Motor neuron (in vitro differentiated cells): Measurements from ENCODE around the gene BFSP2. TPM values are rescaled to one million over a fixed set of nuclear protein-coding genes. Genes with fewer than 3 reads are reported as not detected.
A peak's percentile ranks its signal among the peaks of the same experiment; 100 is the strongest.

Experiments used
- ATAC-seq, 8 experiments: fragments of 200-7000 bp; cut with Tn5 transposase; replicated peaks in 6 of 8; 2 replicates each; pipeline ENCODE4 v1.8.0; 2021; ENCODE audit warnings: mild to moderate bottlenecking in 8 of 8, moderate library complexity in 8 of 8
- H3K27ac ChIP-seq, 2 donors: fragments of 250-450 bp; sonication (Bioruptor Pico); 2 replicates each; pipeline ENCODE4 v1.9.0; 2021; ENCODE audit warnings: antibody characterized with exemption in 2 of 2, mild to moderate bottlenecking in 2 of 2, moderate library complexity in 1 of 2
- H3K4me1 ChIP-seq, 2 donors: fragments of 250-450 bp; sonication (Bioruptor Pico); replicated peaks in 1 of 2; 2 replicates each; pipeline ENCODE4 v1.6.1; 2021; ENCODE audit warnings: antibody characterized with exemption in 2 of 2, mild to moderate bottlenecking in 2 of 2, moderate library complexity in 1 of 2
- H3K4me3 ChIP-seq, 5 donors: fragments of 250-450 bp; sonication (Bioruptor Pico); 2 replicates each; pipeline ENCODE4 v1.9.0; 2021; ENCODE audit warnings: antibody characterized with exemption in 5 of 5, mild to moderate bottlenecking in 5 of 5, moderate library complexity in 4 of 5
- WGBS, 10 experiments: fragments of 450-650 bp; shearing (Covaris generic); methylation state at CpG; one replicate each; pipeline ENCODE4 v1.0.0; 2022; 5-methylcytosine and 5-hydroxymethylcytosine counted together
- in situ Hi-C, 9 experiments: fragments of 400-800 bp; cut with MboI; loops; one replicate each; pipeline ENCODE4 v1.15.0; 2021; ENCODE audit warnings: low sequenced_read_pairs in 9 of 9, low pct_unique_long_range_greater_than_20kb in 2 of 9; ENCODE audit not compliant: unreplicated experiment in 9 of 9
- total RNA-seq, 8 experiments: library from RNA; unstranded; fragments of 300-600 nt; gene quantifications; 2 replicates each; pipeline versions ENCODE4 v1.2.3 to v1.2.4, GENCODE V29; 2022

The BFSP2 gene
- total RNA-seq, 8 experiments from 2014 or later, result 0.38 to 0.62 TPM; not detected in 6

DNA sequence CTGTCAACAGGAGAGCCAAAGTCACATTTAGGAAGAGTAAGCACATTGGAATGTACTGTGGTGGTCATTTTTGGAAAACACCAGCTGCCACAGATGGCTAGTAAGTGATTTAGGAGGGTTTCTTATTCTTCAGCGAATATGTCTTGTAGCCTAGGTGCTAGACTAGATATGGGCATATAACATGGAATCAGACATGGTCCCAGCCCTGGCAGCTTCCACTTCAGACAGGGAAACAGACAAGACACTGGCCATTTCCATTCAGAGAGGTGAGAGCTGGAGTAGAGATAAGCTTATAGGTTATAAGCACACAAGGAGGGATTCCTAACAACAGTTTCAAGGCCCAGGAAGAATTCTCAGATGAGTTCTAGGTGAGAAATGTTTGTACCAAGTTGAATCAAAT, 28.2 kb upstream of the BFSP2 start:
- 90 to 100% (median 100%) methylated on average over 1 of the region's 1 CpG; no CpG with 5 or more reads in 4 of the 10 experiments for WGBS, 10 experiments

DNA sequence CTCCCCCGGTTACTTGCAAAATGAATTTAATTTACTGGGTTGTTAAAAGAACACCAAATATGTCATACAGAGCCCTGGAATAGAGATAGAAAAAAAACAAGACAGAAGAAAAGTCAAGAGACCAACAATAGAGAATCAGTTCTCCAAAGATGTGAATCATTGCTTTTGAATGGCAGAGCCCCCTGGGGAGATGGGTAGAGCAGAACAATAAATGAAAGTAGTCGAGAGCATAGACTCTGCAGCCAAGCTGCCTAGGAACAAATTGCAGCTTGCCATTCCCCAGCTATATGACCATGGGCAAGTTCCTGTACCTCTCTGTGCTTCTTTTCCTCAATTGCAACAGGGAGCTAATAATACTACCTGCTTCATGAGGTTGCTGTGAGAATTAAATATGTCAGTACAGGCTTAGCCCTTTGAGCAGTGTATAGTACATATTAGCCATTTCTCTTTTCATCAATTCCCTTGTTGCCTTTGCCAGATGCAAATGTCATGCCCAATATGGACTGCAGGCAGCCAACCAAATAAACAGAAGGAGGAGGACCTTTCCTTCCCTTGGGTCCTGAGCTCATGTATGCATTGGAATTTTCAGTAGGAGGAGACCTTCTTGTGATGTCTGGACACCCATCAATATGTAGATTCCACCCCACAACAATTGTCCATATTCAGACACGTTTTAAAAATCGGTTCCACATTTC, 25.0 kb upstream of the BFSP2 start:
- Histone ChIP-seq H3K4me3 (no peak overlapping the region), H3K4me1 (peaks cover 19 to 29% of the 10 kb centered on the region in 2 donors), H3K27ac (no peak overlapping the region)
- ATAC-seq, result peak; percentile 63 to 90 (median 72)
- 0 to 67% (median 25%) methylated on average over 1 to 4 of the region's 4 CpGs for WGBS, 10 experiments
- in situ Hi-C loops, result loop anchor here in 8 of 9 experiments (25.0 kb wide), 3 partner anchors 338 to 638 kb away; partner anchors contain the start of gene TMEM108 (in 3 of the 8)

More for the DNA sequence above, 28.2 kb upstream of the BFSP2 start:
- in situ Hi-C loops, result no loop called here
- no peak overlapping the region for H3K4me3 ChIP-seq
- H3K27ac ChIP-seq, result no peak overlapping the region
- ATAC-seq, result no peak
- peaks cover 19 to 29% of the 10 kb centered on the region in 2 donors for H3K4me1 ChIP-seq

DNA sequence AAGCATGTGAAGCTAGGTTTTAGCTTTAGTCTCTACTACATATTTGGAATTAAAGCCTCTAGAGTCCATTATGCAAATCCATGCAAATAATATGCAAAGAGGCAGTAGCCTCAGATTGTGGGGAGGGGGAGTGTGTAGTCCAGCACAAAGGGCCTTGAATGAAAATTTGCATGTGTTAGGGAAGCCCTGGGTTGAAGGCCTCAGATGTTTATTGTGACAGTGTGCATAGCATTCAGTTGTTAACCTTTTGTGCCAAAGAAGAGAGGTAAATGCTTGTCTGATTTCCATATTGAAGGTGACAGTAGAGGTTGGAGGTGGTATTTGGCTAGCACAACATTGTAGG, 24.5 kb upstream of the BFSP2 start:
- Histone ChIP-seq H3K4me3 (no peak overlapping the region), H3K4me1 (peaks cover 19 to 26% of the 10 kb centered on the region in 2 donors), H3K27ac (no peak overlapping the region)
- ATAC-seq, result peak in 4 of 8 experiments; percentile 3 to 64 (median 30)
- in situ Hi-C loops, result loop anchor here in 8 of 9 experiments (25.0 kb wide), 3 partner anchors 338 to 638 kb away; partner anchors contain the start of gene TMEM108 (in 3 of the 8)

DNA sequence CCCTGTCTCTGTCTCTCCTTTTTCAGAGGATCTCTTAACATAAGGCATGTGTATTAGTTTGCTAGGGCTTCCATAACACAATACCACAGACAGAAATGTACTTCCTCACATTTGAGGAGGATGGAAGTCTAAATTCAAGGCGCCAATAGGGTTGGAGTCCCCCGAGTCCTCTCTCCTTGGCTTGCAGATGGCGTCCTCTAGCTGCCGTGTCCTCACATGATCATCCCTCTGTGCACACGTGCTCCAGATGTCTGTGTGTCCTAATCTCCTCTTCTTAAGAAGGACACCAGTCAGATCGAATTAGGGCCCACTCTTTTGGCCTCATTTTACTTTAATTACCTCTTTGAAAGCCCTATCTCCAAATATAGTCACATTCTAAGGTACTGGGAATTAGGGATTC, 23.0 kb upstream of the BFSP2 start:
- Histone ChIP-seq H3K4me3 (no peak overlapping the region), H3K27ac (no peak overlapping the region), H3K4me1 (peaks cover 10 to 18% of the 10 kb centered on the region in 2 donors)
- in situ Hi-C loops, result loop anchor here in 8 of 9 experiments (25.0 kb wide), 3 partner anchors 340 to 640 kb away; partner anchors contain the start of gene TMEM108 (in 3 of the 8)
- ATAC-seq, result peak in 2 of 8 experiments; percentile 18 to 58
- WGBS, 10 experiments, result 23 to 100% (median 70%) methylated on average over 1 to 6 of the region's 6 CpGs; no CpG with 5 or more reads in 5 of the 10 experiments

DNA sequence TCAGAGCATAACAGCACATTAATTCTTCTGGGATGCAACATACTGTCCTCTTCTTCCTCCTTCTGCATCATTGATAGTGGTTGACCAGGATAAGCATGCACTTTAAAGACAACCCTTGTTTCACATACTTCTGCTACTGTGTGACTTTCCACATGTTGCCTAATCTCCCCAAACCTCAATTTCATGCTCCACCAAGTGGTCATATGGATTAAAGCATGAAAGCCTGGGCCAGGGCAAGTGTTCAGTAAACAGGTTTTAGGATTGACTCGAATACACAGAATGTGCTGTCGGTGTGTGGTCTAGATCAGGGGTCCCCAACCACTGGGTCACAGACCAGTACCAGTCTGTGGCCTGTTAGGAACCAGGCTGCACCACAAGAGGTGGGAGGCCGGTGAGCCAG, 22.5 kb upstream of the BFSP2 start:
- WGBS, 10 experiments, result 0 to 80% (median 20%) methylated on average over 1 of the region's 3 CpGs; no CpG with 5 or more reads in 4 of the 10 experiments
- Histone ChIP-seq H3K4me3 (no peak overlapping the region), H3K4me1 (peaks cover 10 to 18% of the 10 kb centered on the region in 2 donors), H3K27ac (no peak overlapping the region)
- peak; percentile 29 to 66 (median 49) for ATAC-seq
- in situ Hi-C loops, result loop anchor here in 8 of 9 experiments (25.0 kb wide), 3 partner anchors 340 to 640 kb away; partner anchors contain the start of gene TMEM108 (in 3 of the 8)

DNA sequence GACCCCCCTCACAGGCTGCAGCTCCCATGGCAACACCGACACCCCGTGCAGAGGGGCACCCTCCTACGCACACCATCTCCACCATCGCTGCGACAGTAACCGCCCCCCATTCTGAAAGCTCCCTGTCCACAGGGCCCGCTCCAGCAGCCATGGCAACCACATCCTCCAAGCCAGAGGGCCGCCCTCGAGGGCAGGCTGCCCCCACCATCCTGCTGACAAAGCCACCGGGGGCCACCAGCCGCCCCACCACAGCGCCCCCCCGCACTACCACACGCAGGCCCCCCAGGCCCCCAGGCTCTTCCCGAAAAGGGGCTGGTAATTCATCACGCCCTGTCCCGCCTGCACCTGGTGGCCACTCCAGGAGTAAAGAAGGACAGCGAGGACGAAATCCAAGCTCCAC, 19.9 kb upstream of the BFSP2 start:
- H3K27ac ChIP-seq, result no peak overlapping the region
- H3K4me1 ChIP-seq, result peaks cover 9 to 11% of the 10 kb centered on the region in 2 donors
- H3K4me3 ChIP-seq, result no peak overlapping the region
- WGBS, 10 experiments, result 100% methylated on average over 3 of the region's 19 CpGs; no CpG with 5 or more reads in 9 of the 10 experiments
- in situ Hi-C loops, result loop anchor here (5.0 to 25.0 kb wide), 7 partner anchors 335 to 655 kb away; partner anchors contain the start of genes TMEM108 (in 3 of the 9) and NPHP3 (in 2 of the 9)
- no peak for ATAC-seq

DNA sequence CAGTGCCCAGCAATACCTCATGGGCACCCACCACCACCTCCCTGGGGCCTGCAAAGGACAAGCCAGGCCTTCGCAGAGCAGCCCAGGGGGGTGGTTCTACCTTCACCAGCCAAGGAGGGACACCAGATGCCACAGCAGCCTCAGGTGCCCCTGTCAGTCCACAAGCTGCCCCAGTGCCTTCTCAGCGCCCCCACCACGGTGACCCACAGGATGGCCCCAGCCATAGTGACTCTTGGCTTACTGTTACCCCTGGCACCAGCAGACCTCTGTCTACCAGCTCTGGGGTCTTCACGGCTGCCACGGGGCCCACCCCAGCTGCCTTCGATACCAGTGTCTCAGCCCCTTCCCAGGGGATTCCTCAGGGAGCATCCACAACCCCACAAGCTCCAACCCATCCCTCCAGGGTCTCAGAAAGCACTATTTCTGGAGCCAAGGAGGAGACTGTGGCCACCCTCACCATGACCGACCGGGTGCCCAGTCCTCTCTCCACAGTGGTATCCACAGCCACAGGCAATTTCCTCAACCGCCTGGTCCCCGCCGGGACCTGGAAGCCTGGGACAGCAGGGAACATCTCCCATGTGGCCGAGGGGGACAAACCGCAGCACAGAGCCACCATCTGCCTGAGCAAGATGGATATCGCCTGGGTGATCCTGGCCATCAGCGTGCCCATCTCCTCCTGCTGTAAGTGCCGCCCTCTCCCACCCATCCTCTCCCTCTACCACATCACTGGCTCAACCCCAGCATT, 19.2 kb upstream of the BFSP2 start:
- no peak overlapping the region for H3K4me3 ChIP-seq
- 57 to 94% (median 76%) methylated on average over 1 to 7 of the region's 16 CpGs; no CpG with 5 or more reads in 6 of the 10 experiments for WGBS, 10 experiments

DNA sequence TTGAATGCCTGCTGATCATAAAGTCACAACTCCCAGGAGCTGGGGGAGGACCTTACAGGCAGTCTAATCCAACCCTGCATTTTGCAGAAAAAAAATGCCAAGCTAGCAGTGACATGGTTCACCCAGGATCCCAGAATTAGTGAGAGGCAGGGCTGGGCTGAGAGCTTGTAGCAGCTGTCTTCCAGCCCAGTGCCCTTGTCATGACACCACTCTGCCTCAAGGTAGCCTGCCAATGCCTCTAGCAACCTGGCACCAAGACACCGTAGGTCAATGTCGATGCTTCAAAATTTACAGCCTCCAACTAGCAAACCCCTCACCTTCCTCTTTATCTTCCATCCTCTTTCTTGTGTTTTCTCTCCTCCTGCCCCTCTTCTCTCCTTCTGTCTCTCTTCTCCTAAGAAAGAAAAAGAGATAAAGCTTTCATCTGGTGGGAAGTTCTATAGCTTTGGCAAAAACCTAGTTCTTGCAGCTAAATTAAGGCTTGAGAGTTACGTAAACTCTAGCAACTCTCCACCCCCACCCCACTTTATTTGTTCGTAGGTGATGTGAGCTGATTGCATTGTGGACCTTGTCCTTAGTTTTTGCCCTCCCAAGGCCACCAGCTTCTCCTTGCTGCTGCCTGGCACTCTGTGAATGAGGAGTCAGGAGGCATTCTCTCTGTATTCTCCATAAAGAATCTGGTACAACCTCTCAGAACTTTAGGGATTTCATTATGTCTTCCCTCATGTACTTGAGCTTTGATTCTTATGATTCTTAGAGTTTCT, 18.3 kb upstream of the BFSP2 start:
- H3K27ac ChIP-seq, result no peak overlapping the region
- in situ Hi-C loops, result loop anchor here (5.0 to 25.0 kb wide), 7 partner anchors 337 to 657 kb away; partner anchors contain the start of genes TMEM108 (in 3 of the 9) and NPHP3 (in 2 of the 9)
- WGBS, 10 experiments, result 14 to 100% (median 80%) methylated on average over 1 to 4 of the region's 4 CpGs; no CpG with 5 or more reads in 3 of the 10 experiments
- H3K4me1 ChIP-seq, result peaks cover 2 to 4% of the 10 kb centered on the region in 2 donors
- no peak overlapping the region for H3K4me3 ChIP-seq
- ATAC-seq, result no peak

More for the DNA sequence above, 19.2 kb upstream of the BFSP2 start:
- in situ Hi-C loops, result loop anchor here (5.0 to 25.0 kb wide), 7 partner anchors 336 to 656 kb away; partner anchors contain the start of genes TMEM108 (in 3 of the 9) and NPHP3 (in 2 of the 9)
- H3K4me1 ChIP-seq, result peaks cover 4% of the 10 kb centered on the region in 2 donors
- H3K27ac ChIP-seq, result no peak overlapping the region
- no peak for ATAC-seq

DNA sequence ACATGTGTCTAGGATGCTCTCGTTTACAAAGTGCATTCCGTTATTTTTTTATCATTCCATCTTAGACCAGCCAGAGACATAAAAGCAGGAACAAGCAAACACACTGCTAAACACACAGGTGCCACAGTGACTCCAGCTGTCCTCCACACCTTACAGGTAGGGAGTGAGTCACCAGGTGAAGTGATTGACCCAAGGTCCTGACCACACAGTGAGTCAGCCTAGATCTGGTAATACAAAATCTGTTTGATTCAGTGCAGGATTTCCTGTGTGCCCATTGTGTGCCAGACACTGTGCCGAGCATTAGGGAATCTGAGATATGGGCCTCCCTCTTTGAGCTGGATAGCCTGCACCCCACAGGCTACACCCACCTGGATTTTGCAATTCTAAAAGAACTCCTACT, 16.7 kb upstream of the BFSP2 start:
- H3K4me1 ChIP-seq, result peaks cover 2 to 4% of the 10 kb centered on the region in 2 donors
- ATAC-seq, result no peak
- H3K27ac ChIP-seq, result no peak overlapping the region
- in situ Hi-C loops, result loop anchor here (5.0 to 25.0 kb wide), 7 partner anchors 338 to 658 kb away; partner anchors contain the start of genes TMEM108 (in 3 of the 9) and NPHP3 (in 2 of the 9)
- H3K4me3 ChIP-seq, result no peak overlapping the region
- WGBS, 10 experiments, result 40 to 100% (median 93%) methylated on average over 1 to 3 of the region's 3 CpGs; no CpG with 5 or more reads in 2 of the 10 experiments

DNA sequence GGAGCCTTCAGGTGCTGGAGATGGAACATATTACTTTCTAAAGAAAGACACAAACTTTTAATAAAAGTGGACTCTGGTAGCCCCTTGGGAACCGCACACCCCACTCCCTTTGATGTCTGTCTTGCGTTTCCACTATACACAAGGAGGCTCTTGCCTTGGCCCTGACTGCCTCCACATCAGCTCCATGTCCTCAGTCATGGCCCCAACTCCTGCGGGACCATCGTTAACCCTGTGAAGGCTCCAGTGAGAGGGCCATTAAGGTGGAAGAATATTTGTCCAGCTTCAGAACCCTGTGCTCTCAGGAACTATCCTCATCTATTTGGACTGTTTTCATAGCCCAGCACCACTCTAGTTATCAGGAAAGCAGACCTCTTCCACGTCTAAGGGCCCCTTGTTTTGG, 16.1 kb upstream of the BFSP2 start:
- in situ Hi-C loops, result loop anchor here (5.0 to 25.0 kb wide), 7 partner anchors 339 to 659 kb away; partner anchors contain the start of genes TMEM108 (in 3 of the 9) and NPHP3 (in 2 of the 9)
- Histone ChIP-seq H3K4me1 (peaks cover 2 to 4% of the 10 kb centered on the region in 2 donors), H3K27ac (no peak overlapping the region), H3K4me3 (no peak overlapping the region)
- 60 to 100% (median 80%) methylated on average over 2 to 3 of the region's 5 CpGs; no CpG with 5 or more reads in 4 of the 10 experiments for WGBS, 10 experiments
- no peak for ATAC-seq

DNA sequence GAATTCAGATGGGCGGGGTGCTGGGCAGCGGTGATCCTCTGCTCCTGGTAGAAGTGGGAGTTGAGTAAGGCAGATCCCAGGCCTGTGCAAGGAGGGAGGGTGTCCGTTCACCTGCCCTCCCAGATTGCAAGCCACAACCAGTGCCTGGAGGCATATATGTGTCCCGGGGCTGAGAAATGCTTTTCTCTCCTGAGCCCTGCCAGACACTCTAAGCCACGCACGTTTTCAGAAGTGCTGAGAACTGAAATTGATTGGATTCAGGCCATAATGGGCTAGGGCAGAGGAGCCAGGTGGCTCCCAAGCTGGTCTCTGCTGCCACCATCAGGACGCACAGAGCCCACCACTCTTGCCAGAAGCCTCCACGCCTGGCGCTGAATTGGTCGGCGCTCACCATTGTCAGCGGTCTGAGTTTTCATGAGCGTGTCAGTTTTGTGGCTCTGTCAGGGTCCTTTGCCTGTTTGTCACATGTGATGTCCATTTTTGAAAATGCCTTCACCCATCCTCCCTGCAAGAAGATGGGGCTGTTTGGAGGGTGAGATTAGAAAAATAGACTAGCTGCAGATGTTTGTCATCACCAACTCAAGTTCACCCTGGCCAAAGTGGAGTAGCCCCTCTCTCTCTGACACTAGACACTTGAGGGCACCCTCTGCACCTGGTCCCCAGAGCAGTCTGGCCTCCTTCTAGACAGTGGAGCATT, 15.4 kb upstream of the BFSP2 start:
- H3K4me3 ChIP-seq, result no peak overlapping the region
- peaks cover 2 to 4% of the 10 kb centered on the region in 2 donors for H3K4me1 ChIP-seq
- in situ Hi-C loops, result loop anchor here (5.0 to 25.0 kb wide), 7 partner anchors 340 to 660 kb away; partner anchors contain the start of genes TMEM108 (in 3 of the 9) and NPHP3 (in 2 of the 9)
- 0 to 50% (median 8%) methylated on average over 2 to 10 of the region's 13 CpGs; no CpG with 5 or more reads in 5 of the 10 experiments for WGBS, 10 experiments
- H3K27ac ChIP-seq, result no peak overlapping the region
- peak; percentile 91 to 100 (median 100) for ATAC-seq
